H1 (cell line): ENCODE measurements around the gene OBSCN.

ENCODE experiments used
- CTCF ChIP-seq, 3 experiments: IDR thresholded peaks; 1 replicate in 2 of 3; 2 replicates in 1 of 3; pipeline versions ENCODE4 v1.5.1 to v1.6.1; 2011; ENCODE audit warnings: low read length in 3 of 3, mild to moderate bottlenecking in 3 of 3, inconsistent platforms in 2 of 3, low read depth in 1 of 3, moderate library complexity in 1 of 3; ENCODE audit not compliant: insufficient read depth in 1 of 3; ENCODE audit errors: control extremely low read depth in 1 of 3
- EZH2 ChIP-seq: fragments of 200-600 bp; sonication (generic); IDR thresholded peaks from 2 replicates; pipeline ENCODE4 v1.7.1; 2012; ENCODE audit warnings: low read depth, mild to moderate bottlenecking, moderate library complexity, low read length, inconsistent platforms; ENCODE audit not compliant: severe bottlenecking
- FOSL1 ChIP-seq: IDR thresholded peaks from 2 replicates; pipeline ENCODE4 v1.6.1; 2011; ENCODE audit warnings: mild to moderate bottlenecking, low read depth, low read length, moderate library complexity; ENCODE audit not compliant: insufficient read depth
- POLR2AphosphoS5 ChIP-seq: IDR thresholded peaks from 2 replicates; pipeline ENCODE4 v1.6.1; 2011; ENCODE audit warnings: low read depth, low read length
- RBBP5 ChIP-seq: IDR thresholded peaks from 2 replicates; pipeline ENCODE4 v1.7.1; 2012; ENCODE audit warnings: low read depth, mild to moderate bottlenecking, inconsistent platforms, low read length, moderate library complexity, borderline replicate concordance
- TAF7 ChIP-seq: optimal IDR thresholded peaks from 2 replicates; pipeline ENCODE3; 2011; ENCODE audit warnings: low read depth, mild to moderate bottlenecking, inconsistent platforms, low read length, moderate library complexity, borderline replicate concordance
- TEAD4 ChIP-seq: IDR thresholded peaks from 2 replicates; pipeline ENCODE4 v1.6.1; 2012; ENCODE audit warnings: low read depth, low read length, inconsistent platforms, mixed read lengths
- ZNF274 ChIP-seq: IDR thresholded peaks from 2 replicates; pipeline ENCODE4 v1.7.0; 2012; ENCODE audit warnings: low read length, borderline replicate concordance; ENCODE audit errors: extremely low read depth
- TF ChIP-seq, protein P1 (sequence below): IDR thresholded peaks from 2 replicates; pipeline ENCODE4 v1.6.1; 2012; ENCODE audit warnings: inconsistent platforms

DNA sequence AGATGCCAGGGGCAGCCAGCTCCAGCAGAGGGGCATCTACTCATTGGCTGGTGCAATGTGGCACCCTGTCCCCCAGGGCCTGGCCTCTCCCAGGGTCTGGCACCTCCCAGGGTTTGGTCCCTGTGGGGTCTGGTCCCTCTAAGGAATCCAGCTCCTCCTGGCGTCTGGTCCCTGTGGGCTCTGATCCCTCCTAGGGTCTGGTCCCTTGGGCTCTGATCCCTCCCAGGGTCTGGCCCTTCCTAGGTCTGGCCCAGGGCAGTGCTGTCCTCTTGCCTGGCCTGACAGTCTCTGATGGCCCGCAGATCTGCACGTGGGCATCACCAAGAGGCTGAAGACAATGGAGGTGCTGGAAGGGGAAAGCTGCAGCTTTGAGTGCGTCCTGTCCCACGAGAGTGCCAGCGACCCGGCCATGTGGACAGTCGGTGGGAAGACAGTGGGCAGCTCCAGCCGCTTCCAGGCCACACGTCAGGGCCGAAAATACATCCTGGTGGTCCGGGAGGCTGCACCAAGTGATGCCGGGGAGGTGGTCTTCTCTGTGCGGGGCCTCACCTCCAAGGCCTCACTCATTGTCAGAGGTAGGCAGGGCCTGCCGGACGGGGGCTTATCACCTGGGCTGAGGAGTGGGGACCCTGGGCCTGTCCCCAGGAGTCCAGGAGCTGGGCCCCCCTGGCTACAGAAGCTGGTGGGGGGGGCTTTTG is 73.9 kb downstream of the OBSCN start:
- TF ChIP-seq FOSL1, result no peak
- no peak for TF ChIP-seq TEAD4
- no peak for TF ChIP-seq CTCF (IDR thresholded peaks at IDR 0.05; ENCODE audit: control extremely low read depth in 1 of 3, insufficient read depth in 1 of 3, low read depth in 1 of 3, low read length in 3 of 3)
- TF ChIP-seq, protein P1, sequence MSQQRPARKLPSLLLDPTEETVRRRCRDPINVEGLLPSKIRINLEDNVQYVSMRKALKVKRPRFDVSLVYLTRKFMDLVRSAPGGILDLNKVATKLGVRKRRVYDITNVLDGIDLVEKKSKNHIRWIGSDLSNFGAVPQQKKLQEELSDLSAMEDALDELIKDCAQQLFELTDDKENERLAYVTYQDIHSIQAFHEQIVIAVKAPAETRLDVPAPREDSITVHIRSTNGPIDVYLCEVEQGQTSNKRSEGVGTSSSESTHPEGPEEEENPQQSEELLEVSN, result no peak
- TF ChIP-seq POLR2AphosphoS5, result no peak
- no peak for TF ChIP-seq EZH2
- no peak for TF ChIP-seq ZNF274
- no peak for TF ChIP-seq RBBP5
- TF ChIP-seq TAF7, result no peak
